Cardiac muscle cell (in vitro differentiated cells and primary cell): Measurements from ENCODE around the gene OVAAL. TPM values are rescaled to one million over a fixed set of nuclear protein-coding genes. Genes with fewer than 3 reads are reported as not detected.

ENCODE experiments used
- DNase-seq, 2 donors: peaks; one replicate each; pipeline versions ENCODE4 v3.0.0 to v3.0.0-alpha.2; 2010 to 2017; ENCODE audit warnings: low read depth in 1 of 2, low spot score in 1 of 2
- H3K27ac ChIP-seq: fragments of 200-600 bp; sonication (generic); 2 replicates; pipeline ENCODE4 v1.5.1; 2016
- H3K27me3 ChIP-seq: fragments of 200-600 bp; sonication (generic); 2 replicates; pipeline ENCODE4 v1.6.0; 2016; ENCODE audit warnings: control low read depth
- H3K36me3 ChIP-seq: fragments of 200-600 bp; sonication (generic); 2 replicates; pipeline ENCODE4 v1.5.1; 2016; ENCODE audit warnings: control low read depth
- H3K4me1 ChIP-seq: fragments of 200-600 bp; sonication (generic); 2 replicates; pipeline ENCODE4 v1.8.1; 2017; ENCODE audit warnings: low read depth, mild to moderate bottlenecking, mixed run types
- H3K4me3 ChIP-seq: fragments of 200-600 bp; sonication (generic); 2 replicates; pipeline ENCODE4 v1.5.1; 2016; ENCODE audit warnings: mild to moderate bottlenecking
- H3K9me3 ChIP-seq: fragments of 200-600 bp; sonication (generic); 2 replicates; pipeline ENCODE4 v1.5.1; 2017; ENCODE audit warnings: low read depth, mild to moderate bottlenecking, control low read depth
- polyA plus RNA-seq: library from polyadenylated mRNA; unstranded; fragments of >200 nt; fragmentation: Nextera tagmentation; extraction: Ambion mirVana; gene quantifications from 2 replicates; pipeline ENCODE4 v1.2.1, GENCODE V29; 2016
- total RNA-seq: library from RNA; depleted of rRNA; stranded (reverse); fragments of >200 nt; gene quantifications from 2 replicates; pipeline ENCODE4 v1.2.3, GENCODE V29; 2016
- TF ChIP-seq, protein P1 (sequence below): IDR thresholded peaks from 2 replicates; pipeline ENCODE4 v1.5.1; 2012; ENCODE audit warnings: low read depth, mild to moderate bottlenecking, low read length

Gene OVAAL
- total and polyA plus RNA-seq, 2 experiments from 2014 or later = 0.21 to 2.5 TPM

DNA sequence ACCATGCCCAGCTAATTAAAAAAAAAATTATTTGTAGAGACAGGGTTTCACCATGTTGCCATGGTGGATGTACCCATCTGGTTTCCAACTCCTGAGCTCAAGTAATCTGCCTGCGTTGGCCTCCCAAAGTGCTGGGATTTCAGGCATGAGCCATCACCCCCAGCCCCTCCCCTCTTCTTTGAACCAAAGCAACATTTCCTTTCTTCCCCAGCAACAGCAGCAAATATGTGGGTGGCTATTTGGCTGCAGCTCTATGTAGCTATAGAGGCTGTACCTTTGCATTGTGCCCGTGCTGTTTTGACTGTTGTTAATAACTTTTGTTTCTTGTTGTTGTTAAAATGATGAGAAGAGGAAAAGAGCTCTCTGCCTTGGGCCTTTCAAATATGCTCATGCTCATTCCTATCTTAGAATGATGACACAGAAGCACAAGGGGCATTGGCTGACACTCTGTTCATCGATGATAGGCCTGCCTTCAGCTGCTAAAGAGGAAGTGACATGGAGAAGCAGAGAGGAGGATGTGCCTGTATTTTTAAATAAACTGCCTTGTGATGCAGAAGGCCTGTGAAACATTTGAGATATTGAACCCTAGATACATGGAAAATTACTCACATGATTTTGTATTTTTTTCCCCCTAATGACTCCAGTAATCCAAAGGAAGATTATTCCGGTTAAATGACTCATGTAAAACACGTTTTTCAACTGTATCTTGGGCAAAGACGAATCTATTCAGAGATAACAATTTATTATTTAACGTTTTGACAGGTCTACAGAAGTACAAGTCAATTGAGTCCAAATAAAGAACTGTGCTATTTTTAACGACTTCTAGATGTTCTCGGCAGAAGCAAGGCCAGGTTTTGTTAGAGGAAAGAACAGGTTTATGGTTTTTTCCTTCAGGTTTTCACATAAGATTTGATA is 52.5 kb downstream of the OVAAL start:
- peaks cover 34% of the 10 kb centered on the region for H3K4me1 ChIP-seq
- peak in 1 of 2 donors; percentile 34 for DNase-seq
- no peak overlapping the region for H3K4me3 ChIP-seq
- no peaks in the 10 kb centered on the region for H3K36me3 ChIP-seq
- H3K9me3 ChIP-seq = no peaks in the 10 kb centered on the region
- TF ChIP-seq, protein P1, sequence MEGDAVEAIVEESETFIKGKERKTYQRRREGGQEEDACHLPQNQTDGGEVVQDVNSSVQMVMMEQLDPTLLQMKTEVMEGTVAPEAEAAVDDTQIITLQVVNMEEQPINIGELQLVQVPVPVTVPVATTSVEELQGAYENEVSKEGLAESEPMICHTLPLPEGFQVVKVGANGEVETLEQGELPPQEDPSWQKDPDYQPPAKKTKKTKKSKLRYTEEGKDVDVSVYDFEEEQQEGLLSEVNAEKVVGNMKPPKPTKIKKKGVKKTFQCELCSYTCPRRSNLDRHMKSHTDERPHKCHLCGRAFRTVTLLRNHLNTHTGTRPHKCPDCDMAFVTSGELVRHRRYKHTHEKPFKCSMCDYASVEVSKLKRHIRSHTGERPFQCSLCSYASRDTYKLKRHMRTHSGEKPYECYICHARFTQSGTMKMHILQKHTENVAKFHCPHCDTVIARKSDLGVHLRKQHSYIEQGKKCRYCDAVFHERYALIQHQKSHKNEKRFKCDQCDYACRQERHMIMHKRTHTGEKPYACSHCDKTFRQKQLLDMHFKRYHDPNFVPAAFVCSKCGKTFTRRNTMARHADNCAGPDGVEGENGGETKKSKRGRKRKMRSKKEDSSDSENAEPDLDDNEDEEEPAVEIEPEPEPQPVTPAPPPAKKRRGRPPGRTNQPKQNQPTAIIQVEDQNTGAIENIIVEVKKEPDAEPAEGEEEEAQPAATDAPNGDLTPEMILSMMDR = no peak
- no peaks in the 10 kb centered on the region for H3K27me3 ChIP-seq
- peak overlapping the region; percentile 52 for H3K27ac ChIP-seq

DNA sequence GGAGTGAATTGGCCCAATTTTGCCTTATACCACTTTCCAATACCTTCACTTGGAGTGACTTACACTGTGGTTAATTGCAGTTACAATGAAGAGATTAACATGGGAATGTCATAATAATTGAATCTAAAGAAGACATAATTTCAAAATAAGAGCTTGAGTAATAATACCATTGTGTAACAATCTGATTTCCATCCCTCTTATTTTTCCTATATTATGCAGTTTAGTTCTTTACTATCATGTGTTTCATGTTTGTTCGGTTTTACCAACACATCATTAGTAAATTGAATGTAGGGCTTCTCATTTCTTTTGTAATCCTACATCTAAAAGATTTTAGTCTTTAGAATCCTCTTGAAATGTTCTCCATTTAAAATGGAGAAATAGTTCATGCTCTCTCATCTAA is 53.9 kb downstream of the OVAAL start:
- no peak for DNase-seq
- H3K4me1 ChIP-seq = peaks cover 34% of the 10 kb centered on the region
- TF ChIP-seq, protein P1 = no peak
- H3K27ac ChIP-seq = no peak overlapping the region
- no peak overlapping the region for H3K4me3 ChIP-seq
- no peaks in the 10 kb centered on the region for H3K36me3 ChIP-seq
- no peaks in the 10 kb centered on the region for H3K27me3 ChIP-seq
- no peaks in the 10 kb centered on the region for H3K9me3 ChIP-seq

DNA sequence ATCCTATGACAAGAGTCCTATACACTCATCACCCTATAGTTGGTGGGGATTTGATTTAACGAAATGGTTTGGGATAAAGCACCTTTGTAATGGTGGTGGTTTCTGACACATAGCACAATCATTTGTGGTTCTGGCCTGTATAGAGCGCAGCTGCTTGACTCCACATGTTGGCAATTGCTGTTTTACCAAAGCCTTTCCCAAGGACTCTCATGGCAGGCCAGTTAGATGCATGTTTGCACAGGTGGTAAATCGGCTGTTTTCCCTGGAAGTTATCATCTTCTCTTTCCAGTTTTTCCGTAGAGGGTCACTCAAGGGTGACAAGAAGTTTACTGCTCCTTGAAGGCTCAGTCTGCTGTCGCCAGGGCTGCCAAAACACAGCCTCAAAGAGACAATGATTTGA is 56.0 kb downstream of the OVAAL start:
- no peak for DNase-seq
- peaks cover 32% of the 10 kb centered on the region for H3K4me1 ChIP-seq
- no peaks in the 10 kb centered on the region for H3K9me3 ChIP-seq
- no peak overlapping the region for H3K27ac ChIP-seq
- no peak overlapping the region for H3K4me3 ChIP-seq
- TF ChIP-seq, protein P1 = no peak
- no peaks in the 10 kb centered on the region for H3K27me3 ChIP-seq
- no peaks in the 10 kb centered on the region for H3K36me3 ChIP-seq

DNA sequence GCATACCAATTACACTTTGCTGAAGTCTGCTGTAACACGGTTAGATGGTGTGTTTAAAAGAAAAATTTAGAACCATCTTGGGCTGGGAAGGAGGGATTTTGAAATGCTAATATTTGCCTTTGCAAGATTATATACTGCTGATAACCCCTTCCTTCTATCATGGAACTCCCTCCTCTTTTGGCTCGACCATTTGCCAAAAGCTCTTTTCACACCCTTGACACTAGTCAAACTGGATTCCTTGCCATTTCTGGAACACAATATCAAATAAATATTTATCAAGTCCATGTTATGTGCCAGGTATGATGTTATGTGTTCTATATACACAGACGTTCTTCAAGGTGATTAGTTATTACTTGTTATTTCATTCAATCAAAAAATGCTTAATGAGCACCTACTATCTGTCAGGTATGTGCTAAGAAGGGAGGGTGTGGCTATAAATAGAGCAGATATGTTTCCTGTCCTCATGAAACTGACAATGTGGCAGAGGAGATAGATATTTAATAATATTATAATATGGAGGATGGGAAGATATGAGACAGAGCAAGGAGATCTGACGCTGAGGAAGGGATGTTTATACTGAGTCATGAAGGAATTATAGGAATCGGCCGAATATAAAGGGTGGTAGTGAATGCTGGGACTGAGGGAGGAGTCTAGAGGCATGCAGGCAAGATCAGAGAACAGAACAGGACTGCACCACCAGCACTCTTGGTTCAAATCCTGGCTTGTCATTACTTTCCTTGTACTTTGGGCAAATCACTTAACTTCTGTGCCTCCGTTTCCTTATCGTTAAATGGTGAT is 56.9 kb downstream of the OVAAL start:
- H3K4me3 ChIP-seq = no peak overlapping the region
- H3K27me3 ChIP-seq = no peaks in the 10 kb centered on the region
- H3K9me3 ChIP-seq = no peaks in the 10 kb centered on the region
- no peaks in the 10 kb centered on the region for H3K36me3 ChIP-seq
- no peak for DNase-seq
- H3K4me1 ChIP-seq = peaks cover 23% of the 10 kb centered on the region
- no peak overlapping the region for H3K27ac ChIP-seq
- TF ChIP-seq, protein P1 = no peak

Other genes with a start within 250 kb of the OVAAL start
- 73.9 and 77.0 TPM in 2 replicates for gene ACBD6, start 56.4 kb upstream of the OVAAL start, total RNA-seq
- 63.9 and 72.2 TPM in 2 replicates for gene ACBD6, start 56.4 kb upstream of the OVAAL start, polyA plus RNA-seq
- 29.3 and 36.4 TPM in 2 replicates for gene XPR1, start 73.1 kb downstream of the OVAAL start, total RNA-seq
- gene XPR1, start 73.1 kb downstream of the OVAAL start, polyA plus RNA-seq = 18.1 TPM in 2 replicates